PC-9 (cell line): ENCODE results near the gene ITFG1. TPM values are rescaled to one million over a fixed set of nuclear protein-coding genes. Genes with fewer than 3 reads are reported as not detected.
"Not testable (repeated sequence)": the region's sequence is repeated elsewhere in the genome, so short reads cannot be mapped to it uniquely, and the experiment has no call there.

ENCODE experiments used
- BruUV-seq: library from RNA; stranded (reverse); fragments of 400-500 nt; replicated peaks from 2 replicates; lab custom pipeline; 2021; lab: Mats Ljungman, UMichigan
- CTCF ChIA-PET: fragments of 300-600 bp; sonication (Branson Sonifier 250); formaldehyde crosslinking; loops from one replicate; lab custom pipeline; 2022; ENCODE audit warnings: antibody characterized with exemption; lab: Charles Lee
- POLR2A ChIA-PET: fragments of 300-600 bp; sonication (Branson Sonifier 250); formaldehyde crosslinking; loops from one replicate; lab custom pipeline; 2022; ENCODE audit warnings: antibody characterized with exemption; ENCODE audit not compliant: unreplicated experiment; lab: Charles Lee
- DNase-seq, 2 experiments: peaks; one replicate each; pipeline versions ENCODE4 v3.0.0 to v3.0.0-alpha.2; 2015 to 2022; ENCODE audit warnings: mixed read lengths in 1 of 2
- H2AFZ ChIP-seq: fragments of 200-600 bp; sonication (generic); 2 replicates; pipeline ENCODE4 v1.8.1; 2017; ENCODE audit warnings: antibody characterized with exemption
- H3F3A ChIP-seq: fragments of 200-600 bp; sonication (generic); 2 replicates; pipeline ENCODE4 v1.8.1; 2017; ENCODE audit warnings: antibody characterized with exemption, mild to moderate bottlenecking, low read depth; ENCODE audit not compliant: insufficient read depth
- H3K27ac ChIP-seq: fragments of 200-600 bp; sonication (generic); 2 replicates; pipeline ENCODE4 v1.6.1; 2016; ENCODE audit warnings: mixed run types
- H3K27me3 ChIP-seq: fragments of 200-600 bp; sonication (generic); 2 replicates; pipeline ENCODE4 v1.6.1; 2016; ENCODE audit warnings: low read depth, mixed run types; ENCODE audit not compliant: insufficient read depth
- H3K36me3 ChIP-seq: fragments of 200-600 bp; sonication (generic); 2 replicates; pipeline ENCODE4 v1.6.1; 2016; ENCODE audit warnings: low read depth, mixed run types
- H3K4me1 ChIP-seq: fragments of 200-600 bp; sonication (generic); replicated peaks from 2 replicates; pipeline ENCODE4 v1.6.1; 2016; ENCODE audit warnings: mixed run types; ENCODE audit not compliant: insufficient read depth
- H3K4me2 ChIP-seq: fragments of 200-600 bp; sonication (generic); 2 replicates; pipeline ENCODE4 v1.6.1; 2017; ENCODE audit warnings: mixed run types
- H3K4me3 ChIP-seq: fragments of 200-600 bp; sonication (generic); 2 replicates; pipeline ENCODE4 v1.6.1; 2016; ENCODE audit warnings: mixed run types
- H3K79me2 ChIP-seq: fragments of 200-600 bp; sonication (generic); 2 replicates; pipeline ENCODE4 v1.6.1; 2017; ENCODE audit warnings: low read depth, mixed run types
- H3K9me2 ChIP-seq: fragments of 200-600 bp; sonication (generic); 2 replicates; pipeline ENCODE4 v1.8.1; 2017; ENCODE audit warnings: mild to moderate bottlenecking; ENCODE audit not compliant: insufficient read depth
- H3K9me3 ChIP-seq: fragments of 200-600 bp; sonication (generic); 2 replicates; pipeline ENCODE4 v1.8.1; 2016; ENCODE audit warnings: low read depth; ENCODE audit not compliant: insufficient read depth
- H4K20me1 ChIP-seq: fragments of 200-600 bp; sonication (generic); 2 replicates; pipeline ENCODE4 v1.8.1; 2017; ENCODE audit not compliant: insufficient read depth
- EZH2 ChIP-seq: fragments of 200-600 bp; sonication (generic); IDR thresholded peaks from 2 replicates; pipeline ENCODE4 v1.8.0; 2017; ENCODE audit warnings: antibody characterized with exemption, low read depth
- intact Hi-C: fragments of 100-400 bp; cut with micrococcal nuclease; formaldehyde crosslinking; loops from one replicate; pipeline ENCODE4 v1.10.0; 2022; ENCODE audit not compliant: unreplicated experiment
- total RNA-seq: library from RNA; stranded (reverse); gene quantifications from 2 replicates; pipeline ENCODE4 v1.2.3, GENCODE V29; 2021
- TF ChIP-seq, protein P1 (sequence below): fragments of 200-600 bp; sonication (generic); conservative IDR thresholded peaks from 2 replicates; pipeline ENCODE4 v1.6.1; 2017; ENCODE audit warnings: mixed run types, antibody characterized with exemption, mild to moderate bottlenecking, moderate library complexity

ITFG1 gene
- total RNA-seq, 1 experiment from 2014 or later = 33.0 TPM

DNA sequence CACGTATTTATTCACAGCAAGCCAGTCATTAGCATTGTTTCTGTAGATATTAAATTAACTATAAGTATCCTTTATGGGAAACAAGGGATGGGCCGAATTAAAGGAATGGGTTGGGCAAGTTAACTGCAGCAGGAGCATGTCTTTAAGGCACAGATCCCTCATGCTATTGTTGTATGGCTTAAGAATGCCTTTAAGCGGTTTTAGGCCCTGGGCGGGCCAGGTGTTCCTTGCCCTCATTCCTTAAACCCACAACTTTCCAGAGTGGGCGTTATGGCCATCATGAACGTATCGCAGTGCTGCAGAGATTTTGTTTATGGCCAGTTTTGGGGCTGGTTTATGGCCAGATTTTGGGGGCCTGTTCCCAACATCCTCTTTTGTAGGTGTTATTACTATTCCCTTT, 9.3 kb upstream of the ITFG1 start:
- TF ChIP-seq, protein P1, sequence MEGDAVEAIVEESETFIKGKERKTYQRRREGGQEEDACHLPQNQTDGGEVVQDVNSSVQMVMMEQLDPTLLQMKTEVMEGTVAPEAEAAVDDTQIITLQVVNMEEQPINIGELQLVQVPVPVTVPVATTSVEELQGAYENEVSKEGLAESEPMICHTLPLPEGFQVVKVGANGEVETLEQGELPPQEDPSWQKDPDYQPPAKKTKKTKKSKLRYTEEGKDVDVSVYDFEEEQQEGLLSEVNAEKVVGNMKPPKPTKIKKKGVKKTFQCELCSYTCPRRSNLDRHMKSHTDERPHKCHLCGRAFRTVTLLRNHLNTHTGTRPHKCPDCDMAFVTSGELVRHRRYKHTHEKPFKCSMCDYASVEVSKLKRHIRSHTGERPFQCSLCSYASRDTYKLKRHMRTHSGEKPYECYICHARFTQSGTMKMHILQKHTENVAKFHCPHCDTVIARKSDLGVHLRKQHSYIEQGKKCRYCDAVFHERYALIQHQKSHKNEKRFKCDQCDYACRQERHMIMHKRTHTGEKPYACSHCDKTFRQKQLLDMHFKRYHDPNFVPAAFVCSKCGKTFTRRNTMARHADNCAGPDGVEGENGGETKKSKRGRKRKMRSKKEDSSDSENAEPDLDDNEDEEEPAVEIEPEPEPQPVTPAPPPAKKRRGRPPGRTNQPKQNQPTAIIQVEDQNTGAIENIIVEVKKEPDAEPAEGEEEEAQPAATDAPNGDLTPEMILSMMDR = no peak
- no peaks in the 10 kb centered on the region for H3F3A ChIP-seq
- H3K4me3 ChIP-seq = no peak overlapping the region
- H3K27ac ChIP-seq = no peak overlapping the region
- H3K4me1 ChIP-seq = no peaks in the 10 kb centered on the region
- no peaks in the 10 kb centered on the region for H3K27me3 ChIP-seq
- H3K79me2 ChIP-seq = peaks cover 44% of the 10 kb centered on the region
- no peaks in the 10 kb centered on the region for H3K9me3 ChIP-seq
- POLR2A ChIA-PET = no interaction called here
- BruUV-seq = no TSS peak
- CTCF ChIA-PET = no interaction called here
- H2AFZ ChIP-seq = no peak overlapping the region
- no peaks in the 10 kb centered on the region for H3K9me2 ChIP-seq
- no peaks in the 10 kb centered on the region for H4K20me1 ChIP-seq
- intact Hi-C loops = no loop called here
- no peak for DNase-seq
- H3K4me2 ChIP-seq = no peak overlapping the region
- peaks cover 9% of the 10 kb centered on the region; the same call in 1 of the 2 replicates for H3K36me3 ChIP-seq

- Histone ChIP-seq H3K4me2 (no peak overlapping the region), H3K27me3 (no peaks in the 10 kb centered on the region), H4K20me1 (no peaks in the 10 kb centered on the region), H3K36me3 (peaks cover 18% of the 10 kb centered on the region; the same call in 1 of the 2 replicates), H3K4me1 (no peaks in the 10 kb centered on the region), H3K4me3 (no peak overlapping the region), H3K9me3 (no peaks in the 10 kb centered on the region), H3K79me2 (peaks cover 52% of the 10 kb centered on the region), H3K9me2 (no peaks in the 10 kb centered on the region), H2AFZ (no peak overlapping the region), H3K27ac (no peak overlapping the region), H3F3A (no peaks in the 10 kb centered on the region)
- ChIA-PET CTCF (interaction anchor here (0.7 kb wide), 1 partner anchor 644 kb away, joined by 3 read pairs; no protein-coding TSS in a partner anchor), POLR2A (interaction anchor here (0.7 kb wide), 1 partner anchor 154 kb away, joined by 27 read pairs; no protein-coding TSS in a partner anchor)
- no TSS peak for BruUV-seq
- intact Hi-C loops = loop anchor here (10.0 kb wide), 1 partner anchor 586 kb away; no protein-coding TSS in a partner anchor
- DNase-seq = no peak
- TF ChIP-seq, protein P1 = no peak
- no peak for TF ChIP-seq EZH2
Observed at GRCh38 chr16:47469227-47469626, 8.4 kb upstream of the ITFG1 start.

DNA sequence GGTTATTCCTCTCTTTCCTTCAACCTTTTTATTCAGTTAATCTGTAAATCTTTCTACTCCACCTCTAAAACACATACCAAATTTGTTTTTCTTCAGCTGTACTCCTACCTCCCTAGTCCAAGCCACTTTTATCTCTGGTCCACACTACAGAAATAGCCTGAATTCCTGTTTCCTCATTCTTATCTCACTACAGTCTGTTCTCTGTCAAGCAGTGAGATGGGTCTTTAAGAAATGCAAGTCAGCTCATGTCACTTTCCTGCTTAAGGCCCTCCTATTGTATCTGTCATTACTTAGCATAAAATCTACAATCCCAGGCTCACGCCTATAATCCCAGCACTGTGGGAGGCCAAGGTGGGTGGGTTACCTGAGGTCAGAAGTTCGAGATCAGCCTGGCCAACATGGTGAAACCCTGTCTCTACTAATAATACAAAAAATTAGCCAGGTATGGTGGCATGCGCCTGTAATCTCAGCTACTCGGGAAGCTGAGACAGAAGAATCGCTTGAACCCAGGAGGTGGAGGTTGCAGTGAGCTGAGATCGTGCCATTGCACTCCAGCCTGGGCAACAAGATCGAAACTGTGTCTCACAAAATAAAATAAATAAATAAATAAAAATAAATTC, 7.3 kb upstream of the ITFG1 start:
- BruUV-seq, H3F3A ChIP-seq, H3K4me2 ChIP-seq, H3K9me2 ChIP-seq, H3K9me3 ChIP-seq, H3K27ac ChIP-seq, H4K20me1 ChIP-seq, H2AFZ ChIP-seq, DNase-seq, H3K4me3 ChIP-seq, POLR2A ChIA-PET, H3K4me1 ChIP-seq, CTCF ChIA-PET, H3K27me3 ChIP-seq: not testable (repeated sequence)
- Histone ChIP-seq H3K36me3 (peaks cover 19% of the 10 kb centered on the region; the same call in 1 of the 2 replicates), H3K79me2 (peaks cover 56% of the 10 kb centered on the region)
- intact Hi-C loops = loop anchor here (10.0 kb wide), 1 partner anchor 587 kb away; no protein-coding TSS in a partner anchor
